Activated CD4-positive, alpha-beta T cell treated with anti-CD3 and anti-CD28 coated beads, Interleukin-2, amount 10 ng/mL, durations not matched to agents 7 days and 5 days (primary cell): ENCODE data around the gene PIP5K1A. TPM values are rescaled to one million over a fixed set of nuclear protein-coding genes. Genes with fewer than 3 reads are reported as not detected.

ENCODE experiments used
- total RNA-seq, 2 experiments: library from RNA; stranded (reverse); gene quantifications; one replicate each; pipeline ENCODE4 v1.2.3, GENCODE V29; 2021

PIP5K1A gene
- total RNA-seq, 2 experiments from 2014 or later, result 61.6 to 63.4 TPM

Other genes with a start within 250 kb of the PIP5K1A start
- 100 to 1,000 TPM; 173 to 192 TPM for gene CERS2, start 223.7 kb upstream of the PIP5K1A start, total RNA-seq
- gene ANXA9, start 216.3 kb upstream of the PIP5K1A start, total RNA-seq, result under 1 TPM in 1 of 2 experiments, not detected in 1; 0.10 TPM
- gene MINDY1, start 191.7 kb upstream of the PIP5K1A start, total RNA-seq, result 10 to 100 TPM; 23.9 to 24.3 TPM
- gene PRUNE1, start 190.1 kb upstream of the PIP5K1A start, total RNA-seq, result 10 to 100 TPM; 18.8 to 19.1 TPM
- 1 to 10 TPM in 1 of 2 experiments, under 1 TPM in 1; 0.99 to 1.5 TPM for gene BNIPL, start 162.0 kb upstream of the PIP5K1A start, total RNA-seq
- 1 to 10 TPM in 1 of 2 experiments, under 1 TPM in 1; 0.62 to 1.3 TPM for gene C1orf56, start 150.8 kb upstream of the PIP5K1A start, total RNA-seq
- 100 to 1,000 TPM; 350 to 360 TPM for gene CDC42SE1, start 138.9 kb upstream of the PIP5K1A start, total RNA-seq
- gene MLLT11, start 138.2 kb upstream of the PIP5K1A start, total RNA-seq, result 1 to 10 TPM; 3.6 to 4.7 TPM
- 10 to 100 TPM; 28.1 to 30.9 TPM for gene GABPB2, start 127.8 kb upstream of the PIP5K1A start, total RNA-seq
- 1 to 10 TPM; 3.8 TPM for gene SEMA6C, start 51.9 kb upstream of the PIP5K1A start, total RNA-seq
- 10 to 100 TPM; 33.7 to 38.4 TPM for gene TNFAIP8L2, start 41.9 kb upstream of the PIP5K1A start, total RNA-seq
- 1 to 10 TPM; 4.0 to 4.9 TPM for gene LYSMD1, start 32.6 kb upstream of the PIP5K1A start, total RNA-seq
- 10 to 100 TPM; 63.7 to 70.9 TPM for gene SCNM1, start 32.4 kb upstream of the PIP5K1A start, total RNA-seq
- gene TMOD4, start 22.6 kb upstream of the PIP5K1A start, total RNA-seq, result 1 to 10 TPM; 2.0 to 2.7 TPM
- 10 to 100 TPM; 77.1 to 79.6 TPM for gene VPS72, start 8.4 kb upstream of the PIP5K1A start, total RNA-seq
- gene PSMD4, start 56.2 kb downstream of the PIP5K1A start, total RNA-seq, result 100 to 1,000 TPM; 170 to 190 TPM
- 10 to 100 TPM; 27.4 to 27.7 TPM for gene ZNF687, start 83.7 kb downstream of the PIP5K1A start, total RNA-seq
- 10 to 100 TPM; 62.8 to 69.5 TPM for gene PI4KB, start 128.9 kb downstream of the PIP5K1A start, total RNA-seq
- gene RFX5, start 148.7 kb downstream of the PIP5K1A start, total RNA-seq, result 10 to 100 TPM; 69.7 to 76.4 TPM
- not detected for gene SELENBP1, start 174.2 kb downstream of the PIP5K1A start, total RNA-seq
- gene PSMB4, start 201.0 kb downstream of the PIP5K1A start, total RNA-seq, result 100 to 1,000 TPM; 290 to 303 TPM